ENCODE data around the gene OR5D14.

DNA sequence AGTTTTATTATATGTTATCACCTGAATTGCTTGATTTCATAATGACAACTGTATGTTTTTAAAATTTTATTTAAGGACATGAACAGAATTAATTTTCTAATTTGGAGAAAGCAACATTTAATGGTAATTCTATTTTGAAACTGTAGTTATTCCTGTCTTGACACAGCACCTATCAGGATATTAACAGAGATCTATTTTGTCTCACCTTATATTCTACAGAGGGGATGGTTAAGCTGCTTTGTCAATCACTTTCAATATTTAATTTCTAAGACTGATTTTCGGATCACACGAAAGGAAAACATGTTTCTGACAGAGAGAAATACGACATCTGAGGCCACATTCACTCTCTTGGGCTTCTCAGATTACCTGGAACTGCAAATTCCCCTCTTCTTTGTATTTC is 43.1 kb downstream of the OR5D14 start, which contains the start of gene OR5D16:
- TF ChIP-seq CTCF (IDR thresholded peaks at IDR 0.05) (no peak), POLR2A (IDR thresholded peaks at IDR 0.05) (no peak)

All from testis (tissue), 2 donors.